Coronary artery (tissue), 2 donors: ENCODE measurements around the gene PKP1.

ENCODE experiments used
- DNase-seq: peaks from one replicate; pipeline ENCODE4 v3.0.0-alpha.2; 2017; ENCODE audit warnings: low spot score
- H3K27ac ChIP-seq, 2 donors: fragments of 200-600 bp; sonication (generic); one replicate each; pipeline ENCODE4 v1.5.1; 2016 to 2019
- H3K4me3 ChIP-seq: fragments of 200-600 bp; sonication (generic); 2 replicates; pipeline ENCODE4 v1.5.1; 2016; ENCODE audit warnings: mild to moderate bottlenecking, moderate library complexity
- CTCF ChIP-seq: fragments of 200-600 bp; sonication (generic); IDR thresholded peaks from one replicate; pipeline ENCODE4 v1.5.1; 2019; ENCODE audit warnings: antibody characterized with exemption

PKP1 gene

GRCh38 chr1:201329801-201330200, 46.5 kb downstream of the PKP1 start:
- DNase-seq, result no peak
- TF ChIP-seq CTCF, result no peak
- no peak overlapping the region for H3K27ac ChIP-seq
- H3K4me3 ChIP-seq, result no peak overlapping the region

DNA sequence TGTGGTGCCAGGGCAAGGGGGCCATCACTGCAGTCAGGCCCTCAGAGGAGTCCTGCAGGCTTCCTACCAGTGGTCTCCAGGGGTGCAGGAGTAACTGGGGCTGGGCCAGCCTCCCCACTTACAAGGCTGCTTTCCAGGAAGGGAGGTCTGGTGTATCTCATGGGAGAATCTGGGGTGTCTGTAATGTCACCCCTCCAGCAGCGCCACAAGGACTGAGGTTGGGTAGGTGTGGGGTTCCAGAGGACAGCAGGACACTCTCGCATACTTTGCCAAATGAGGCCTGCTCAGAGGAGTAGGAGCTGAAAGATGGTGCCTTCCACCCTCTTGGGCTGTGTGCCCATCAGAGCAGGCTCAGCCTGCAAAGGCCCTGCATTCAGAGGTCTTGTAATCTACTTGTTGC, 47.2 kb downstream of the PKP1 start:
- no peak overlapping the region for H3K4me3 ChIP-seq
- DNase-seq, result no peak
- no peak for TF ChIP-seq CTCF
- no peak overlapping the region for H3K27ac ChIP-seq

- no peak for TF ChIP-seq CTCF
- DNase-seq, result no peak
- no peak overlapping the region for H3K27ac ChIP-seq
- H3K4me3 ChIP-seq, result no peak overlapping the region
Observed at GRCh38 chr1:201331166-201331565, 47.9 kb downstream of the PKP1 start.

DNA sequence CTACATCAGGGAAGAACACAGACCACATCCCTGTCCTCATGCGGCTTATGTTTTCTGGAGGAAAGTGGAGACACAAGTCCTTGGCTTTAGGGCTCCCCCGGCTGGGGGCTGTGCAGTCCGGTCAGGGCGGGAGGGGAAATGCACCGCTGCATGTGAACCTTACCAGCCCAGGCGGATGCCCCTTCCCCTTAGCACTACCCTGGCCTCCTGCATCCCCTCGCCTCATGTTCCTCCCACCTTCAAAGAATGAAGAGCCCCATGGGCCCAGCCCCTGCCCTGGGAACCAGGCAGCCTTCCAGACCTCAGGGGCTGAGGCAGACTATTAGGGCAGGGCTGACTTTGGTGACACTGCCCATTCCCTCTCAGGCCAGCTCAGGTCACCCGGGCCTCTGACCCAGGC, 48.7 kb downstream of the PKP1 start:
- H3K27ac ChIP-seq, result no peak overlapping the region
- no peak for DNase-seq
- no peak overlapping the region for H3K4me3 ChIP-seq
- TF ChIP-seq CTCF, result no peak

DNA sequence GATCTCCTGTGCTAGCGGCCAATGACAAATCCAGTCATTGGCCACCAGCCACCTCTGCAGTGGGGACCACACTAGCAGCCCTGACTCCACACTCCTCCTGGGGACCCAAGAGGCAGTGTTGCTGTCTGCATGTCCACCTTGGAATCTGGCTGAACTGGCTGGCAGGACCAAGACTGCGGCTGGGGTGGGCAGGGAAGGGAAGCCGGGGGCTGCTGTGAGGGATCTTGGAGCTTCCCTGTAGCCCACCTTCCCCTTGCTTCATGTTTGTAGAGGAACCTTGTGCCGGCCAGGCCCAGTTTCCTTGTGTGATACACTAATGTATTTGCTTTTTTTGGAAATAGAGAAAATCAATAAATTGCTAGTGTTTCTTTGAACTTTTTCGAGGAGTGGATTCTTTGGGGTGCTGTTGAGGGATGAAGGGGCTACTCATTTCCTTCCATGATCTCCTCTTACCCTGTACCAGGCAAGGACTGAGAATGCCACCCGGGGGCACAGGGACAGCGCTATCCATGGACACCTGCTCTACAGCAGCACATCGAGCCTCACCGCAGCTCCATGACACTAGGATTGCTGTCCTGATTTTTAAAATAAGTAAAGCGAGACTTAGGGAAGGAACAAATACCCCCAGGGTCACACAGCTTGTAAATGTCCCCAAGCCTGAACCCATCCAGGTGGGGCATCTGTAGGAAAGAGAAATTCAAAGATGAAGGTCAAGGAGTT, 49.5 kb downstream of the PKP1 start:
- no peak for DNase-seq
- Histone ChIP-seq H3K4me3 (no peak overlapping the region), H3K27ac (no peak overlapping the region)
- no peak for TF ChIP-seq CTCF

GRCh38 chr1:201334325-201335173, 51.2 kb downstream of the PKP1 start:
- Histone ChIP-seq H3K4me3 (no peak overlapping the region), H3K27ac (no peak overlapping the region)
- TF ChIP-seq CTCF, result no peak
- no peak for DNase-seq
